GM10266 (cell line): ENCODE results near the gene LILRB3.
"Not testable (repeated sequence)": the region's sequence is repeated elsewhere in the genome, so short reads cannot be mapped to it uniquely, and the experiment has no call there.

Experiments
- DNase-seq: peaks from one replicate; pipeline ENCODE4 v3.0.0; 2012; ENCODE audit errors: extremely low spot score
- TF ChIP-seq, protein P1 (sequence below): IDR thresholded peaks from 2 replicates; pipeline ENCODE4 v1.5.1; 2012; ENCODE audit warnings: mild to moderate bottlenecking, low read depth; ENCODE audit not compliant: control insufficient read depth, insufficient read depth; ENCODE audit errors: missing control alignments

The LILRB3 gene

GRCh38 chr19:54222474-54223276, at the start of gene LILRB3:
Gene LILRB3 (minus strand): TSS chr19:54223007. CDS start chr19:54222976, 31 bp downstream.
- not testable (repeated sequence) for DNase-seq

GRCh38 chr19:54272181-54272580, 49.4 kb upstream of the LILRB3 start:
- DNase-seq, result not testable (repeated sequence)

- not testable (repeated sequence) for DNase-seq
Observed at GRCh38 chr19:54271587-54271986, 48.8 kb upstream of the LILRB3 start.

GRCh38 chr19:54271106-54271505, 48.3 kb upstream of the LILRB3 start:
- DNase-seq, result no peak
- TF ChIP-seq, protein P1, sequence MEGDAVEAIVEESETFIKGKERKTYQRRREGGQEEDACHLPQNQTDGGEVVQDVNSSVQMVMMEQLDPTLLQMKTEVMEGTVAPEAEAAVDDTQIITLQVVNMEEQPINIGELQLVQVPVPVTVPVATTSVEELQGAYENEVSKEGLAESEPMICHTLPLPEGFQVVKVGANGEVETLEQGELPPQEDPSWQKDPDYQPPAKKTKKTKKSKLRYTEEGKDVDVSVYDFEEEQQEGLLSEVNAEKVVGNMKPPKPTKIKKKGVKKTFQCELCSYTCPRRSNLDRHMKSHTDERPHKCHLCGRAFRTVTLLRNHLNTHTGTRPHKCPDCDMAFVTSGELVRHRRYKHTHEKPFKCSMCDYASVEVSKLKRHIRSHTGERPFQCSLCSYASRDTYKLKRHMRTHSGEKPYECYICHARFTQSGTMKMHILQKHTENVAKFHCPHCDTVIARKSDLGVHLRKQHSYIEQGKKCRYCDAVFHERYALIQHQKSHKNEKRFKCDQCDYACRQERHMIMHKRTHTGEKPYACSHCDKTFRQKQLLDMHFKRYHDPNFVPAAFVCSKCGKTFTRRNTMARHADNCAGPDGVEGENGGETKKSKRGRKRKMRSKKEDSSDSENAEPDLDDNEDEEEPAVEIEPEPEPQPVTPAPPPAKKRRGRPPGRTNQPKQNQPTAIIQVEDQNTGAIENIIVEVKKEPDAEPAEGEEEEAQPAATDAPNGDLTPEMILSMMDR, result no peak

GRCh38 chr19:54268936-54269335, 46.1 kb upstream of the LILRB3 start:
- no peak for DNase-seq
- TF ChIP-seq, protein P1, result no peak

DNA sequence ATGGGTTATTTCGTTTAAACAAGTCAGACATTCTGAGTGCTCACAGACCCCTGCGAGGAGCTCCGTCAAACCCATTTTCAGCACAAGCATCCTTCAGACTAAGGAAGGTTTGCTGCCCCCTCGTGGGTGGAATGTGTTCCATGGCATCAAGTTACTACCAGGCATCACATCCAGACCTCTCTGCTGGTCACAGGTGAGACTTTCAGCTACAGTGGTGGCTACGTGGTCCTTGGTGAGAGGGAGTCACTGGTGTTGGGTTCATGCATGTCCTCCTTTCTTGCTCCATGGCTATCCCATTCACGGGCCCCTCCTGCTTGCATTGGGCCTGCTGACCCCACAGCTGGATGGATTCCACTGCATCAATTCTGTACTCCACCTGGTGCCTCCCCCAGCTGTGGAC, 43.3 kb upstream of the LILRB3 start:
- peak; percentile 65 for DNase-seq
- TF ChIP-seq, protein P1, result peak; percentile 81

DNA sequence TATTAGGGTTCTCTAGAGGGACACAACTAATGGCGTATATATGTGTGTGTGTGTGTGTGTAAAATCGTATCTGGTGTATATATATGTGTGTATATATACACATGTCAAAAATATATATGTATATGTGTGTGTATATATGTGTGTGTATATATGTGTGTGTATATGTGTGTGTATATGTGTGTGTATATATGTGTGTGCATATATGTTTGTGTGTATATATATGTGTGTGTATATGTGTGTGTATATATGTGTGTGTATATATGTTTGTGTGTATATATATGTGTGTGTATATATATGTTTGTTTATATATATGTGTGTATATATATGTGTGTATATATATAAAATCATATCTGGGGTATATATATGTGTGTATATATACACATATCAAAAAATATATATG, 39.7 kb upstream of the LILRB3 start:
- TF ChIP-seq, protein P1, result no peak
- no peak for DNase-seq

DNA sequence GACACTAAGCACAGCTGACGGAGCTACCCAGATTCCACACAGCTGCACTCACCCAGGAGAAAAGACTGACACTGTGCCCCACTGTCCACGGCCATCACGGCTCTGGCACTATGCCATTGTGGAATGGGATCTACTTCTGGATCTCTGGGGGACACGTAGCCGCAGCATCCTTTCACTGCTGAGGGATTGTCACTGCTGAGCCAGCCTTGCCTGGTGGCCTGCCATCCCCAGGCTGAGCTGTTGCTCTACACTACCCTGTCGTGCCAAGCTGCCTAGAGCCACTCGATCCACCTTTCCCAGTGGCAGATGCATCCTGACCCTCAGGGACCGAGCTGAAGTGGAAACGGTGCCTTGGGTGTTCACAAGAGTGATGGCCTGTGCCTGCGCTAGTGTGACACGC, 39.3 kb upstream of the LILRB3 start:
- no peak for DNase-seq
- TF ChIP-seq, protein P1, result no peak

- TF ChIP-seq, protein P1, result no peak
- no peak for DNase-seq
Observed at GRCh38 chr19:54257116-54257480, 34.3 kb upstream of the LILRB3 start, which contains the start of gene LILRB5. Gene LILRB5 (minus strand): TSS chr19:54257273. CDS start chr19:54257193, 80 bp downstream.
